A673 (cell line): ENCODE data around the gene CTDSP2. TPM values are rescaled to one million over a fixed set of nuclear protein-coding genes. Genes with fewer than 3 reads are reported as not detected.

Experiments
- BruUV-seq: library from RNA; stranded (reverse); fragments of 400-500 nt; replicated peaks from 2 replicates; lab custom pipeline; 2021; lab: Mats Ljungman, UMichigan
- CTCF ChIA-PET: fragments of 300-600 bp; sonication (Branson Sonifier 250); formaldehyde crosslinking; loops from one replicate; lab custom pipeline; 2022; ENCODE audit warnings: antibody characterized with exemption; lab: Charles Lee
- POLR2A ChIA-PET: fragments of 300-600 bp; sonication (Branson Sonifier 250); formaldehyde crosslinking; loops from one replicate; lab custom pipeline; 2022; ENCODE audit warnings: antibody characterized with exemption; ENCODE audit not compliant: low non-redundant PET; lab: Charles Lee
- DNase-seq: peaks from one replicate; pipeline ENCODE4 v3.0.0-alpha.2; 2015; ENCODE audit warnings: low spot score
- H3K27ac ChIP-seq: fragments of 200-600 bp; sonication (generic); 2 replicates; pipeline ENCODE4 v1.5.1; 2016; ENCODE audit warnings: mixed run types, low read depth, mild to moderate bottlenecking, mixed read lengths, antibody characterized with exemption, low read length; ENCODE audit not compliant: poor library complexity, severe bottlenecking
- H3K27me3 ChIP-seq: fragments of 200-600 bp; sonication (generic); replicated peaks from 2 replicates; pipeline ENCODE4 v1.6.1; 2017; ENCODE audit warnings: mixed run types, low read depth, mild to moderate bottlenecking, mixed read lengths, antibody characterized with exemption, low read length; ENCODE audit not compliant: insufficient read depth, poor library complexity
- H3K36me3 ChIP-seq: fragments of 200-600 bp; sonication (generic); 2 replicates; pipeline ENCODE4 v1.6.1; 2016; ENCODE audit warnings: mixed run types, mild to moderate bottlenecking, mixed read lengths, antibody characterized with exemption, low read length; ENCODE audit not compliant: insufficient read depth, poor library complexity, severe bottlenecking
- H3K4me1 ChIP-seq: fragments of 200-600 bp; sonication (generic); 2 replicates; pipeline ENCODE4 v1.6.1; 2017; ENCODE audit warnings: mixed run types, mild to moderate bottlenecking, mixed read lengths, antibody characterized with exemption, low read length; ENCODE audit not compliant: insufficient read depth, poor library complexity, severe bottlenecking
- H3K4me3 ChIP-seq: fragments of 200-600 bp; sonication (generic); 2 replicates; pipeline ENCODE4 v1.5.1; 2016; ENCODE audit warnings: low read depth, mixed run types, mild to moderate bottlenecking, mixed read lengths, low read length; ENCODE audit not compliant: poor library complexity, severe bottlenecking
- H3K9me3 ChIP-seq: fragments of 200-600 bp; sonication (generic); 2 replicates; pipeline ENCODE4 v1.6.1; 2016; ENCODE audit warnings: mixed run types, low read depth, mild to moderate bottlenecking, mixed read lengths, antibody characterized with exemption, low read length; ENCODE audit not compliant: poor library complexity, severe bottlenecking
- CTCF ChIP-seq: fragments of 300-800, 200-600 bp; sonication (generic); conservative IDR thresholded peaks from 2 replicates; pipeline ENCODE4 v1.5.1; 2017; ENCODE audit warnings: low read depth, mild to moderate bottlenecking, antibody characterized with exemption, low read length, moderate library complexity, mixed read lengths
- EZH2 ChIP-seq: fragments of 200-600 bp; sonication (generic); IDR thresholded peaks from 2 replicates; pipeline ENCODE4 v1.6.1; 2017; ENCODE audit warnings: borderline replicate concordance, low read depth, mild to moderate bottlenecking, mixed read lengths, antibody characterized with exemption, low read length; ENCODE audit not compliant: poor library complexity, severe bottlenecking
- intact Hi-C: fragments of 100-400 bp; cut with micrococcal nuclease; formaldehyde crosslinking; loops from one replicate; pipeline ENCODE4 v1.10.0; 2022; ENCODE audit not compliant: unreplicated experiment
- total RNA-seq: library from RNA; stranded (reverse); gene quantifications from 2 replicates; pipeline ENCODE4 v1.2.3, GENCODE V29; 2021

The CTDSP2 gene
- total RNA-seq, 1 experiment from 2014 or later = 115 TPM

GRCh38 chr12:57891542-57892228, 45.2 kb upstream of the CTDSP2 start:
- no peaks in the 10 kb centered on the region for H3K9me3 ChIP-seq
- TF ChIP-seq EZH2 (no peak), CTCF (no peak)
- POLR2A ChIA-PET = no interaction called here
- H3K27me3 ChIP-seq = no peaks in the 10 kb centered on the region
- no TSS peak for BruUV-seq
- intact Hi-C loops = no loop called here
- peaks cover 52% of the 10 kb centered on the region for H3K4me1 ChIP-seq
- CTCF ChIA-PET = no interaction called here
- H3K27ac ChIP-seq = no peak overlapping the region
- DNase-seq = no peak
- no peaks in the 10 kb centered on the region for H3K36me3 ChIP-seq
- H3K4me3 ChIP-seq = no peak overlapping the region

DNA sequence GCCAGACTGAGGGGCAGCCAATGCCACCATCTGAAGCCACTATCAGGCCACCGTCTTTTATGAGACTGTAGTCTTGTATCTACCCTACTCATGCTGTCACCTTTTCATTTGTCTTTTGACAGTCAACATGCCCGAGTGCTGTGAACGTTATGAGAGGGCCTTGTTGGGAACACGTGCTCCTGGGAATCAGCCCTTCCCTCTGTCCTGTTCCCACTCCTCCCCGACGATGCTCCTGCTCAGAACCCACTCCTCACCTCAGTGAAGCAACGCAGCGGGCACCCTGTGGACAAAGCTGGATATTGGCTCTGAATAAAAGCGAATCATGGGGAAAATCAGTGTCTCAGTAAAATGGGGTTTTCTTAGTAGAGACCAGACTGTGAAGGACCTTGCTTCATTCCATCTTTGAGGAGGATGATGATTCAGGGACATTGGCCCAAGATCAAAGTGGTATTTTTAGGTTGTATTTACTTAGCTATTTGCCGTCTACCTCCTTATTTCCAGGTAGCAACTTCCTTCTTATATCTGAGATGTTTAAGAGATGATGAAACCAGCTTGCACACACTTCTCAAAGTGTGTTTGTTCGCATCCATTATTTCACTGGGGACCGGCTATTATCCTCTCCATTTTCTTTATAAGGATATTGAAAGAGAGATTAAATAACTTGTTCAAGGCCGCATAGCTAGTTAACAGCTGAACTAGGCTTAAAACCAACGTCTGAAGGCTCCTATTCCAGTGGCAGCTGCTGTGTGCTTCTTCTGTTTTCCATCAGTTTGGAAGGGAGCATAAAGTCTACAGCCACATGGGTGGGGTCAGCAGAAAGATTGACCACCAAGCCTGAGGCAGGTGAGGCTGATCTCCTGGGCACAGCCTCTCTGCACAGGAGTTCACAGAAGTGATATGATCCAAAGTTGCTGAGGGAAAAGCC, 43.9 kb upstream of the CTDSP2 start:
- CTCF ChIA-PET = no interaction called here
- intact Hi-C loops = no loop called here
- Histone ChIP-seq H3K4me3 (no peak overlapping the region), H3K36me3 (no peaks in the 10 kb centered on the region), H3K27ac (no peak overlapping the region), H3K27me3 (no peaks in the 10 kb centered on the region), H3K9me3 (no peaks in the 10 kb centered on the region), H3K4me1 (peaks cover 39% of the 10 kb centered on the region)
- DNase-seq = no peak
- TF ChIP-seq EZH2 (no peak), CTCF (no peak)
- POLR2A ChIA-PET = no interaction called here
- BruUV-seq = no TSS peak

GRCh38 chr12:57889500-57889989, 43.0 kb upstream of the CTDSP2 start:
- intact Hi-C loops = no loop called here
- Histone ChIP-seq H3K36me3 (no peaks in the 10 kb centered on the region), H3K4me1 (peaks cover 30% of the 10 kb centered on the region), H3K9me3 (no peaks in the 10 kb centered on the region), H3K4me3 (no peak overlapping the region), H3K27ac (no peak overlapping the region), H3K27me3 (no peaks in the 10 kb centered on the region)
- no TSS peak for BruUV-seq
- ChIA-PET POLR2A (no interaction called here), CTCF (no interaction called here)
- no peak for DNase-seq
- TF ChIP-seq EZH2 (no peak), CTCF (no peak)
